Subcutaneous abdominal adipose tissue (tissue), 5 donors: Measurements from ENCODE around the gene CACNA2D3.

ENCODE experiments used
- H3K27ac ChIP-seq: one replicate; pipeline ENCODE4 v1.7.0; 2013; ENCODE audit warnings: low read depth, mild to moderate bottlenecking, inconsistent platforms, low read length, moderate library complexity
- H3K27me3 ChIP-seq, 5 donors: one replicate each; pipeline ENCODE4 v1.7.0; 2013; ENCODE audit warnings: low read length in 5 of 5, inconsistent platforms in 1 of 5; ENCODE audit not compliant: control insufficient read depth in 5 of 5, insufficient read depth in 4 of 5
- H3K36me3 ChIP-seq, 5 donors: one replicate each; pipeline ENCODE4 v1.7.0; 2013; ENCODE audit warnings: low read length in 5 of 5; ENCODE audit not compliant: control insufficient read depth in 5 of 5, insufficient read depth in 5 of 5
- H3K4me1 ChIP-seq, 5 donors: one replicate each; pipeline ENCODE4 v1.7.0; 2013; ENCODE audit warnings: low read length in 5 of 5, mild to moderate bottlenecking in 3 of 5, moderate library complexity in 1 of 5; ENCODE audit not compliant: control insufficient read depth in 5 of 5, insufficient read depth in 5 of 5
- H3K4me3 ChIP-seq, 5 donors: one replicate each; pipeline ENCODE4 v1.7.0; 2013; ENCODE audit warnings: low read length in 5 of 5, low read depth in 1 of 5
- H3K9ac ChIP-seq, 5 donors: one replicate each; pipeline ENCODE4 v1.7.0; 2013; ENCODE audit warnings: low read length in 5 of 5, mild to moderate bottlenecking in 4 of 5, moderate library complexity in 3 of 5
- H3K9me3 ChIP-seq, 5 donors: one replicate each; pipeline ENCODE4 v1.7.0; 2013; ENCODE audit warnings: low read length in 5 of 5; ENCODE audit not compliant: control insufficient read depth in 5 of 5
- donor health status: healthy.
- donor health status: healthy.
- donor health status: healthy.
- donor health status: healthy.
- donor health status: healthy.

CACNA2D3 gene

DNA sequence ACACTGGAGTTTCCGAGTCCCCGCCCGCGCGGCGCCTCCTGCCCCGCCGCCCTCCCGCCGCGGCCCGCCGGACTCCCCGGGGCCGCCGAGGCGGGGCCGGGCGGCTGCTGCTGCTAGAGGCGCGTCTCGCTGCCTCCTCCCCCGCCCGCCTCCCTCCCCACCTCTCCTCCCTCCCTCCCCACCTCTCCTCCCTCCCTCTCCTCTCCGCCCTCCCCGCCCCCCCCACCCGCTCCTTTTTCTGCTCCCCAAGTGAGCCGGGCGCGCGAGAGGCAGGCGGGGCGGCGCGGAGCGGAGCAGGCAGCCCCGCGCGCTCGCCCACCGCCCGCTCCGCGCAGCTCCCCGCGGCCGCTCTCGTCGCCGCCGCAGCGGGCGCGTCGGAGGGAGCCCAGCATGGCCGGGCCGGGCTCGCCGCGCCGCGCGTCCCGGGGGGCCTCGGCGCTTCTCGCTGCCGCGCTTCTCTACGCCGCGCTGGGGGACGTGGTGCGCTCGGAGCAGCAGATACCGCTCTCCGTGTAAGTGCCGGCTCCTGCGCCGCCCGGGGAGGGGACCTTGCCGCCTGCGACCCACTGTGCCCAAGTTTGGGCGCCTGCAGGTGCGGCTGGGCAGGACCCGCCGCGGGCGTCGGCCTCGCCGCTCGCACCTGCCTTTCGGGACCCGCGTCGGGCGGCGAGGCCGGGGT is at the start of gene CACNA2D3:
Gene CACNA2D3 (plus strand): TSS at position 229 of the 679 bp plus-strand sequence.
- peaks cover 11 to 35% (median 27%) of the 10 kb centered on the region in 5 donors for H3K27me3 ChIP-seq
- H3K4me3 ChIP-seq: peak within 1 kb of the TSS; percentile 46 to 63 (median 59)
- no peaks in the 10 kb centered on the region for H3K36me3 ChIP-seq
- H3K9ac ChIP-seq: no peak within 1 kb of the TSS
- H3K27ac ChIP-seq: no peak within 1 kb of the TSS
- peaks cover 0 to 29% (median 25%) of the 10 kb centered on the region in 5 donors for H3K4me1 ChIP-seq
- H3K9me3 ChIP-seq: no peaks in the 10 kb centered on the region

DNA sequence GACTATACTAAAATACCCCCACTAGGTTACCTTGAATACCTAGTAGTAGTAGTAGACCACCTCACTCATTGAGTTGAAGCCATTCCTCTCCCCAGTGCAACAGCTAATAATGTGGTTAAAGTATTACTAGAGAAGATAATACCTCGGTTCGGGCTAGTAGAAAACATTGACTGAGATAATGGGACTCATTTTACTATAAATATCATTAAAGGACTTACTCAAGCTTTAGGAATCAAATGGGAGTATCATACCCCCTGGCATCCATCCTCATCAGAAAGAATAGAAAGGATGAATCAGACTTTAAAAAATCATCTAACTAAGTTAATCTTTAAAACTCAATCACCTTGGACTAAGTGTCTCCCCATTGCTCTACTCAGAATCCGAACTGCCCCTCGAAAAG is 49.0 kb upstream of the CACNA2D3 start:
- Histone ChIP-seq H3K27me3 (peaks cover 0 to 4% (median 0%) of the 10 kb centered on the region in 5 donors), H3K9ac (no peak overlapping the region), H3K27ac (no peak overlapping the region), H3K9me3 (peaks cover 7 to 22% (median 18%) of the 10 kb centered on the region in 5 donors), H3K4me3 (no peak overlapping the region), H3K4me1 (no peaks in the 10 kb centered on the region), H3K36me3 (no peaks in the 10 kb centered on the region)

DNA sequence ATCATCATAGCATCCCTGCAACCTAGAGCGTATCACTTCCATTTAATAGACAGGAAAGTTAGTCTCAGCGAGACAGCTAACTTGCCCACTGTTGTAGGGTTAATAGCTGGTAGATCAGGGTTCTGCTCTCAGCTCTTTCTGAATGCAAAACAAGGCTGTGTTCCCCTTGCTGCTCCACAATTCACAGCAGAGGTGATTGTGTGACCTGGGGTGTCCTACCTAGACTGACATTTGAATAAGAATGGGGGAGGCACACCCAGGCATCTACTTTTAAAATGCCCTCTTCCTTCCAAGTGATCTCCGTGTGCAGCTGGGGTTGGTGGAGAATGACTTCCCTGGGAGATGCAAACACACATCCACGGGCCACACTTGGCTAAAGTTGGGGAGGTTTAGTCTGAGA is 43.0 kb upstream of the CACNA2D3 start:
- Histone ChIP-seq H3K36me3 (no peaks in the 10 kb centered on the region), H3K4me3 (no peak overlapping the region), H3K9ac (no peak overlapping the region), H3K9me3 (no peaks in the 10 kb centered on the region), H3K27me3 (peaks cover 0 to 8% (median 3%) of the 10 kb centered on the region in 5 donors), H3K4me1 (no peaks in the 10 kb centered on the region), H3K27ac (no peak overlapping the region)

DNA sequence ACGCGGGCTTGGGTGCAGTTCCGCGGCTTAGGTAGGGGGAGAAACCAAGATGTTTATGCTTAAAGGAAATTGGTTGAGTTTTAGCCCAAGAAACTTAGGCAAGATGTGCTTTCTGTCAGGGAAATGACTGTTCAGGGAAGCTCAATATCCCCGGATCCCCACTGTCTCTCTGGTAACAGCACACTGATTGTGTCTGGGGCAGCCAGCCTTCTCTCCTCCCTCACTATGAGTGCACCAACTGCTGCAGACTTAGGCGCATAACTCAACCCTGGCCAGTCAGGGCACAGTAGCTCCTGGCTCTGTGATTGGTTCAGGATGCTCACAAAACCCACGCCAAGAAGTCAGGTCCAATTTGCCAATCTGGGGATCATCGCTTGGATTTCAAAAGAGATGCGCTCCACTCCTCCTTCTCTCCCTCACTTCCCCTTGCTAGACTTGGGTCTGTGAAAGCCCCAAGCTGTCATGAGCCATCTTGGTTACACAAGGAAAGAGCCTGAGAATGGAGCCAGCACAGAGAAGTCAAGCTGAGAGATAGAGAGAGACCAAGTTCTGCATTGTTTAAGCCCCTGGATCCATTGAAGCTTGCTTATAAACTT is 42.5 kb upstream of the CACNA2D3 start:
- Histone ChIP-seq H3K4me3 (no peak overlapping the region), H3K27ac (no peak overlapping the region), H3K9ac (no peak overlapping the region), H3K27me3 (peaks cover 0 to 8% (median 3%) of the 10 kb centered on the region in 5 donors), H3K9me3 (no peaks in the 10 kb centered on the region), H3K36me3 (no peaks in the 10 kb centered on the region), H3K4me1 (no peaks in the 10 kb centered on the region)

DNA sequence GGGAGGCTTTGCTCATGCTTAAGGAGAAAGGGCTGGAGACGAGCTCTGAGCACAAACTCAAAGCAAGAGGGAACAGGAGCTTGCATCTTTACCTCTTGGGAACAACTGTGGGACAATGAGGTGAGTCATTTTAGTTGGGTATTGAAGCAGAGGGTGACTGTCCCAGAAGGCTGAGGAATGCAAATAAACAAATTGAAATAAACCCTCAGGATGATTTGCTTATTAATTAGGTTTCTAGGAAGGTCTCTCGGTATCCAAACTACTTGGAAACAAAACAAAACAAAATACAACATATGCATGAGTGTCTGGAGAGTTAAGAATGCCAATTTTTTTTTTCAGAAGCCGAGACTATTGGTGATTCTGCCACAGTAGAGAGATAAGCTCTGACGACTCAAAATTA is 38.4 kb upstream of the CACNA2D3 start:
- H3K36me3 ChIP-seq: no peaks in the 10 kb centered on the region
- peaks cover 5 to 24% (median 19%) of the 10 kb centered on the region in 5 donors for H3K27me3 ChIP-seq
- peaks cover 0 to 8% (median 7%) of the 10 kb centered on the region in 5 donors for H3K4me1 ChIP-seq
- no peaks in the 10 kb centered on the region for H3K9me3 ChIP-seq
- no peak overlapping the region for H3K27ac ChIP-seq
- no peak overlapping the region for H3K9ac ChIP-seq
- H3K4me3 ChIP-seq: no peak overlapping the region

DNA sequence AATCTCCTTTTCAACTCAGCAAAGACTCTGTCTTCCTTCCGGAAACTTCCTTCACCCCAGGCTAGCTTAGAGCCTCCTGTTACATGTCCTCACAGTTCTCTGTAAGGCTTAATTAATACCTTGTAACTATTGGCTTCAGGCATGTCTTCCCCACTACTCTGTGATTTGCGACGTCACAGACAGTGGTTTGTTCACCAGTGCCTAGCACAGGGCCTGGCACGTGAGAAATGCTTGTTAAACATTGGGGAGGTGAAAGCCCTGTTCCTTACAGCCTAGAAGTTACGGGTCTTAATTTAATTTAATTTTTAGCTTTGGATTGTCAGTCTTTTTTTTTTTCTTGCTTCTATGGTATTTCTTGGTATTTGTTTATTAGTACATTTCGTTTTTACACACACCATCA is 36.4 kb upstream of the CACNA2D3 start:
- Histone ChIP-seq H3K4me1 (peaks cover 0 to 8% (median 7%) of the 10 kb centered on the region in 5 donors), H3K36me3 (no peaks in the 10 kb centered on the region), H3K9me3 (no peaks in the 10 kb centered on the region), H3K9ac (no peak overlapping the region), H3K27ac (no peak overlapping the region), H3K27me3 (peaks cover 5 to 22% (median 18%) of the 10 kb centered on the region in 5 donors), H3K4me3 (no peak overlapping the region)

DNA sequence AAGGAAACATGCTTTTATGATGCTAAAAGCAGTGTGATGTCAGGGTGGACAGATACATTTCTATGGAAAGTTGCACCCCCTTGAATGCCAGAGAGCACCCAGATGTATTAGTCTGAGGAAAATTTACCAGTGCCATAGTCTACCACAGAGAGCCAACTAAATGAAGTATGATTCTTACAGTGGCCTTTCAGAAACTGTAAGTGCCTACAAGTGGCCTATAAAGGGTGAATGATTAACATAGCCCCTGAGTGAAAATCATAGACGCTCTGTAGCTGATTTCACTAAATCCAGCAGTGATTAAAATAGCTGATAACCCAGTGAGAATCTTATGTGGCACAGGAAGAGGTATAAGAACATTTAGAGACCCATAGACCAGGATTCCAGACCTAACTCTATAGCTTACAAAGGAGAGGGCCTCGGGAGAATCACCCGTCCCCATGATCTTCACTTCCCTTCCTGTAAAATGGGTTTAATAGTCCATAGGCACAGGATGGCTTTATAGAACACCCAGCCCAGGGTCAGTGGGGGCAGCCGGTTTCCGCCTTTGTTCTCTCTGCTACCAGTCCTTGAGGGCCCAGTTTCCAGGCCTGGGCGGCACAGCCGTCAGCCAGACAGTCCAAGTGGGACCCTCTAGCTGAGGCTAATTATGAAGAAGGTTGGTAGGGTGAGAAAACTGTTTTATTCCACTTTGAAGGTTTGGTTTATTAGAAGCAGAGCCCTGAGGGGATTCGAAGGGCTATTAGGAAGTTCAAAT is 35.5 kb upstream of the CACNA2D3 start:
- no peak overlapping the region for H3K9ac ChIP-seq
- no peaks in the 10 kb centered on the region for H3K9me3 ChIP-seq
- H3K36me3 ChIP-seq: no peaks in the 10 kb centered on the region
- peaks cover 5 to 22% (median 18%) of the 10 kb centered on the region in 5 donors for H3K27me3 ChIP-seq
- H3K27ac ChIP-seq: no peak overlapping the region
- no peak overlapping the region for H3K4me3 ChIP-seq
- H3K4me1 ChIP-seq: peaks cover 0 to 8% (median 7%) of the 10 kb centered on the region in 5 donors

DNA sequence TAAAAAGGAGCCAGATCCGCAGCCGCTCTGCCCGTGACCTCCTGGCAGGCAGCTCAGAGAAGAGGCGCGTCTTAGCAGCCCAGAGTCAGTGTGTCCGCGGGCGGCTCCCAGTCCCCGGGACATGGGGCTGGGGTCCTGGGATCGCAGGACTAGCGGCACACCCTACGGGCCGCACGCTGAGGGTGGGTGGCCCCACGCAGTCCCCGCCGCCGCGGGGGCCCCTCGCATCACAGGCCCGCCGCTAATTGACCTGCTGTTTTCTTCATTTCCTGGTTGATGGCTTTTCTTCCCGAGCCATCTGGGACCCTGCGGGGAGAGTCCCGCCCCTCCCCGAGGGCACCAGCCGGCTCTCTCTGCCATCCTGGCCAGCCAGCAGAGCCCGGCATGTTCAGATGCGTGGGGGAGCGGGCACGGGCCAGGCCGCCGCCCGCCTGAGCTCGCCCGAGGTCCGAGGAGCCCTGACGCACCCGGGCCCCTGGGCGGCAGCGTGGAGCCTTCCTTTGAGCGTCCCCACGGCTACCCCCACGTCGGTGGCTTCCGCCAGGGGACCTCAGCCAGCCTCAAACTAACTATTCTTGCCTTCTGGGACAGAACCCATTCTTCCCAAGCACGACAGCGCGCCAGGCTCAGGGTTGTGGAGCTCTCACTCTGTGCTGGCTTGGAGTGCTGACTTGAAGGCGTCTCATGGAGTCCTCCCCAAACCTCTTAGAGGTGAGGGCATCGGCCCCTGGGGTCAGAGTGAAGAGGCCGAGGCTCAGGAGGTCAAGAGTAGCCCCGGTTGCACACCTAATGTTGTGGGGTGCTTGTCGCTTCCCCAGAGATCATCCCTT is 34.6 kb upstream of the CACNA2D3 start:
- no peaks in the 10 kb centered on the region for H3K36me3 ChIP-seq
- H3K27ac ChIP-seq: no peak overlapping the region
- no peaks in the 10 kb centered on the region for H3K9me3 ChIP-seq
- peaks cover 0 to 8% (median 7%) of the 10 kb centered on the region in 5 donors for H3K4me1 ChIP-seq
- no peak overlapping the region for H3K9ac ChIP-seq
- peaks cover 5 to 22% (median 18%) of the 10 kb centered on the region in 5 donors for H3K27me3 ChIP-seq
- peak overlapping the region in 3 of 5 donors; percentile 3 to 39 (median 17) for H3K4me3 ChIP-seq

DNA sequence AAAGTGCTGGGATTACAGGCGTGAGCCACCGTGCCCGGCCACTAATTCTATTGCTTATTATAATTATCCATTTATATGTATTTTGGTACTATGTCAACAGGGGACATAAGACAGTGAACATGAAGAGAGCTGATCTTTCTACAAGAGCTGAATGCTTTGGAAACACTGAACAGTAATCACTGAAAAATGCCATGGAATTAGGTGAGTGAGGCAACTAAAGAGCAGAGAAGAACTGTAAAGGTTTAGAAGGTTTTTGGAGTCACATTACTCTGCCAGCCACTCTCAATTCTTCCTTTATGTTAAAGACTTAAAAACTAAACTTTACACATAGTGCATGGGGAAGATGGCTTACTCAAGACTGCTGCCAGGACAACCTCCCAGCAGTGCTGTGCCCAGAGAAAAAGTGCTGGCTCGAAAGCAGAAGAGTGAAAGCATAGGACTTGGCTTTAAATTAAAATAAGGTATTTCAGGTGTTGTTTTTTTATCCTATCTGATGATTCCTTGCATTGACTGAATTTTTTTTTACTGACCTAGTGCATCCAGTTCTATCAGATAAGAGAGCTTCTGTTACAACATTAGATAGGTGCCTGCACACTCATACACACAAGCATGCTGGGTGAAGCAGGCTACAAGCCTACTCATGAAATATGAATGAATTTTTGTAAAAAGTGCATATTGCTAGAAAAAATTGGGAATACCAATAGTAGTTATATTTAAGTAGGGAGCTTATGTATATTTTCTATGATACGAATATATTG is 28.7 kb upstream of the CACNA2D3 start:
- H3K9ac ChIP-seq: no peak overlapping the region
- H3K4me1 ChIP-seq: no peaks in the 10 kb centered on the region
- H3K4me3 ChIP-seq: no peak overlapping the region
- H3K27ac ChIP-seq: no peak overlapping the region
- no peaks in the 10 kb centered on the region for H3K36me3 ChIP-seq
- H3K27me3 ChIP-seq: peaks cover 0 to 2% (median 0%) of the 10 kb centered on the region in 5 donors
- H3K9me3 ChIP-seq: no peaks in the 10 kb centered on the region
